Left forelimb (tissue), 1 donor: ENCODE measurements around the gene WBP2.
"Not testable (repeated sequence)": the region's sequence is repeated elsewhere in the genome, so short reads cannot be mapped to it uniquely, and the experiment has no call there.

Source experiments
- DNase-seq: peaks from one replicate; pipeline ENCODE4 v3.0.0-alpha.2; 2018; ENCODE audit warnings: low spot score

The WBP2 gene

DNA sequence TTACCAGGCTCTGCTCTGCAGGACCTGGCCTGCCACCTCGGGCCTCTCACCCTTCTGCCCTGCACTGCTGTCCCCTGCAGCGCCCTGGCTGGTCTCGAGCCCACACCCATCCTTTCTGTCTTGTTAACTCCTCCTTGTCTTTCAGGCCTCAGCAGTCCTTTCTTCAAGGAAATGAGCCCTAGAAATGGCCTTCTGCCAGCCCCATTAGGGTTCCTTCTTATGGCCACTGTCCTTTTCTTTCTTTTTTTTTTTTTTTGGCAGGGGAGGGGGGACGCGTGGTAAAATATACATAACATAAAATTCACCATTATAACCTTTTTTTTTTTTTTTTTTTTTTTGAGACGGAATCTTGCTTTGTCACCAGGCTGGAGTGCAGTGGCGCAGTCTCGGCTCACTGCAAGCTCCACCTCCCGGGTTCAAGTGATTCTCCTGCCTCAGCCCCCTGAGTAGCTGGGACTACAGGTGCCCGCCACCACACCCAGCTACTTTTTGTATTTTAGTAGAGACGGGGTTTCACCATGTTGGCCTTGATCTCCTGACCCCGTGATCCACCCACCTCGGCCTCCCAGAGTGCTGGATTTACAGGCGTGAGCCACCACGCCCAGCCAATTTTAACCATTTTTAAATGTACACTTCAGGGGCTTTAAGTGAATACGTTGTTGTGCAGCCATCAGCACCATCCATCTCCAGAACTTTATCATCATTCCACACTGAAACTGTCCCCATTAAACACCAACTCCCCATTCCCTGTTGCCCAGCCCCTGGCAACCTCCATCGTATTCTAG lies 10.5 kb upstream of the WBP2 start:
- DNase-seq = not testable (repeated sequence)

GRCh38 chr17:75864887-75865286 lies 9.8 kb upstream of the WBP2 start:
- not testable (repeated sequence) for DNase-seq

DNA sequence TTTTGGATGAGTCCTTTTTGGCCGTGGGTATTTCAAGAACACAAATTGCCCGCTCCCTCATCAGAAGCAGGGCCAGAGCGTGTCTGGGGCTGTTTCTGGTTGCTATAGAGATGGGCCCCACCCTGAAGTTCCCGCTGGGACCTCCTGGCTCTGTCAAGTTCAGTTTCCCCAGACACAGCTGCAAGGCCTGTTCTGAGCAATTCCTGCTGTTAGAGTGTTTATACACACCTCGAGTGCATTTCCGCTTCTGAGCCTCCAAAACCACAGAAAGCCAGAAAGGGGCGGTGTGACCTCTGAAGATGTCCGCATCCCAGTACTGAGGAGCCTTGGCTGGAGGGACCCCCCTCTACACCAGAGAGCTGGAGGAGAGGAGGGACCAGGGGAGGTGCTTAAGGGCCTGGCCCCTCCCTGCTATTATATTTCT lies 9.3 kb upstream of the WBP2 start:
- DNase-seq = peak; percentile 77

DNA sequence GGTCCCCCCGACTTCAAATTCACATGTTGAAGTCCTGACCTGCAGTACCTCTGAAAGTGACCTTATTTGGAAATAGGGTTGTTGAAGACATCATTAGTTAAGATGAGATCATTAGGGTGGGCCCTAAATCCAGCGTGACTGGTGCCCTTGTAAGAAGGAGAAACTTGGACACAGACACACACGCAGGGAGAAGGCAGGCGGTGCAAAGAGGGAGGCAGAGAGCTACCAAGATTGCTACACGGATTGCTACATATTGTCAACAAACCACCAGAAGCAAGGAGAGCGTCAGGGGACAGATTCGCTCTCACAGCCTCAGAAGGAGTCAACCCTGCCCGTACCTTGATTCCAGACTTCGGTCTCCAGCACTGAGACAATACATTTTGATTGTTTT lies 6.8 kb upstream of the WBP2 start:
- no peak for DNase-seq

GRCh38 chr17:75859358-75859757 lies 4.2 kb upstream of the WBP2 start:
- DNase-seq = not testable (repeated sequence)

DNA sequence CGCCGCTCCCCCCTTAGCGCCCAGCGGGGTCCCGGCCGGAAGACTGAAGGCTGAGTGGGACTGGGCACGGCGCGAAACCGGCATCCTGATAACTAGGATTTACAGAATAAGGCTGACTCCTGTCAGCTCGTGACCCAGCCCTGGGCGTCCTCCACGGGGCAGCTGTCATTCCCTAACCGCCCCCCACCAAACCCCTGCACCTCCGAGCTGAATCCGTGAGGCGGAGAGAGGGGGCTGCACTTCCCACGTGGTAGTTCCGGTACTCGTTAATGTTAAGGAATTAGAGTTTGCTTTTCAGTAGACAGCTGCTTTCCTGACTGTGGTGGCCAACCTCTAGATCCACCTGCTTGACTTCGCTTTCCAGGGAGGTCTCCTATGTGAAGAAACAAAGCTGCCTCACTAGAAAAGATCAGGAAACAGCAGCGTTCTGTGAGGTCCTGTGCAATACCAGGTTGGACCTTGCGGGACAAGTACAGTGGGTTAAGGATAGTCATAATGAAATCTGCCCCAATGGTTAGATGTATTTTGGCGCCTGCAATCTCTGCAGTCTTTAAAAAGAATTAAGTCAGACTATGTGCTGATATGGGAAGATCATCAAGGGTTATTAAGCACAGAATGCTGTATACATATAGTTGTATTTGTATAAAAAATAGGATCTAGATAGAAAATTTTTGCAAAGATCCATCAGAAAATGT lies 1.1 kb upstream of the WBP2 start:
- peak; percentile 77 for DNase-seq

- DNase-seq = no peak
These were observed 240 bp downstream of the WBP2 start for GRCh38 chr17:75854881-75855309.

DNA sequence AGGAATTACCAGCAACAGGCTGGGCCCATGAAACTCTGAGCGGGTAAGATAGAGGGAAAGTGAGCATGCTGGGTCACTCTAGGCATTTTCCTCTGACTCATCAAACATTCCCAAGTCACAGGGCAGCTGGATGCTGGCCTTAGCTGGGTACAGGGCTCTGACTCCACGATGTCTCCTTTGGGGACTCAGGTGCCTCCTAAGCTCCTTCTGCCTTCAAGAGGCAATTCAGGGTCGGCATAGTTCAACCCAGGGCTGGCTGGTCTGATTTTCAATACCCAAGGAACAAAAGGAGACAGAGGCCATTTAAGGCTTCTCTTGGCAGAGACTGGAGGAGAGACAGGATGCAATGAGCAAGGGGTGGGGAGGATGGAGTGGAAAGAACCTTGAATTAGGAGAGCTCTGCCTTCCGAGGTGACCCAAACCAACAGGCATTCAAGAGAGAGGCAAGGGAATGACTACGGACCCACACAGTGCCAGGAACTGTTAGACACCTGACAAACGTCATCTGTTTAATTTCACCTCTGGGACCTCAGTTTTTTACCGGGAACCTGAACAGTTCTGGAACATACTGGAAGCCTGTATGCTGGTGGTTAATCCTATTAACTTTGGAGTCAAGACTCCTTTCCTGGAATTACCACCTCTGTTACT lies 910 bp downstream of the WBP2 start:
- DNase-seq = no peak

DNA sequence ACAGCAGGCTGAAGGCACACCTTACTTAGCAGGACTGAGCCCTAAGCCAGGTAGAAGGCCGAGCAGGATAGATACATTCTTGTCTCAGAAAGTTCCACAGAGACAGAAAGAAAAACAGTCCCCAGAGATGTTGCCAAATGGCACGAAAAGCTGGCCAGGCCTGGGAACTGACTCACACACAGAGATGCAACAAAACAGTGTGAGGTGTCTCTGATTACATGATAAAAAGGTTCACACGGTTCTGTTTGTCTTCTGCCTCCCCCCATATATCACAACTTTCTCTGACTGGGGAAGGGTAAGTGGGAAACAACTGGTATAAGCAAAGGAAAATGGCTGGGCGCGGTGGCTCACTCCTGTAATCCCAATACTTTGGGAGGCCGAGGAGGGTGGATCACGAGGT lies 1.7 kb downstream of the WBP2 start:
- no peak for DNase-seq

- DNase-seq = not testable (repeated sequence)
These were observed 3.5 kb downstream of the WBP2 start for GRCh38 chr17:75851693-75851991.

DNA sequence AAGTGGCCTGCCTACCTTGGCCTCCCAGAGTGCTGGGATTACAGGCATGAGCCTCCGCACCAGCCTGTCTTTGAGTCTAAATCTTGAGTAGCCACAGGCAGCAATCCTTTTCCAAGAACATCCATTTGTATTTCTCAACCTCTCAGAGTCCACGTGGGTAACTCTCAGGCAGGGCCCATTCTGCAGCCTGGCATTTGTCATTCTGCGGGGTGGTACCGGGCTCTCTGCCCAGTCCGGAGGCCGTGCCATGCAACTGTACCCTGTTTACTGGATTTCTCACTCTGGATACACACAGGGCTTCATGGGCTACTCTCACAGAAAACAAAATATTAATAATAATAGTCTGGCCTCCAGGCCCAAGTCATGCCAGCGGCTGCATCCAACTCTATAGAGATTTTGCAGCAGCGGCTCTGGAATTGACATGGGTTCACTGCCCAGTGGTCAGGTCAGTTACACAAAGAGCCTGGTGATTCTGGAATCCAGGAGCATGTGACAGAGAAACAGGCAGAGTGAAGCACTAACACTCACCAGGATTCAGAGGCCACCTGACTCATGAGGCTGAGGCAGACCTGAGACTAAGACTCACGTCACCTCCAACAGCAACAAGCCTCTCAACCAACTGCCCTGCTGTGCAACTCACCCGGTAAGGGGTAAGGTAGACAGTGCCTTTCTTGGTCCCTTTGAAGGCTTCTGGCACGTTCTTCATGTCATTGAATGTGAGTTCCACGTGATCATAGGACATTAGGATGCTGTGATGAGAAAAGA lies 4.0 kb downstream of the WBP2 start:
- no peak for DNase-seq

- no peak for DNase-seq
These were observed 5.4 kb downstream of the WBP2 start for GRCh38 chr17:75849724-75850123.

DNA sequence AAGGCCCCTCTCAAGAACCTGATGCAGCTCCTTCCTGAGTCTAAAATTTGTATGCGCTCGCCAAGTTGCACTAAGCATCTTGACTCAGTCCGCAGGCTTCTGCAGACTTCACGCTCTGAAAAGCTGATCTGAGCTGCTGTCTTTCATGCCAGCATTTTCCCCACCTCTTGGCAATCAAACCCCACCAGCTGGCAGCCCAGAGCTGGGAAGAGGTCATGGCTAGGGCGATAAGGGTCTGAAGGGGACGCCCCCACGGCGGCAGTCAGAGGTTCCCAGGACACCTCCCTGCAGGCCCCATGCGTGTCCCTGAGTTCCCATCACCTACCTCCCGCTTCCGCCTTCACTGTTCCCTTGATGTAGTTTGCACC lies 5.9 kb downstream of the WBP2 start:
- no peak for DNase-seq

DNA sequence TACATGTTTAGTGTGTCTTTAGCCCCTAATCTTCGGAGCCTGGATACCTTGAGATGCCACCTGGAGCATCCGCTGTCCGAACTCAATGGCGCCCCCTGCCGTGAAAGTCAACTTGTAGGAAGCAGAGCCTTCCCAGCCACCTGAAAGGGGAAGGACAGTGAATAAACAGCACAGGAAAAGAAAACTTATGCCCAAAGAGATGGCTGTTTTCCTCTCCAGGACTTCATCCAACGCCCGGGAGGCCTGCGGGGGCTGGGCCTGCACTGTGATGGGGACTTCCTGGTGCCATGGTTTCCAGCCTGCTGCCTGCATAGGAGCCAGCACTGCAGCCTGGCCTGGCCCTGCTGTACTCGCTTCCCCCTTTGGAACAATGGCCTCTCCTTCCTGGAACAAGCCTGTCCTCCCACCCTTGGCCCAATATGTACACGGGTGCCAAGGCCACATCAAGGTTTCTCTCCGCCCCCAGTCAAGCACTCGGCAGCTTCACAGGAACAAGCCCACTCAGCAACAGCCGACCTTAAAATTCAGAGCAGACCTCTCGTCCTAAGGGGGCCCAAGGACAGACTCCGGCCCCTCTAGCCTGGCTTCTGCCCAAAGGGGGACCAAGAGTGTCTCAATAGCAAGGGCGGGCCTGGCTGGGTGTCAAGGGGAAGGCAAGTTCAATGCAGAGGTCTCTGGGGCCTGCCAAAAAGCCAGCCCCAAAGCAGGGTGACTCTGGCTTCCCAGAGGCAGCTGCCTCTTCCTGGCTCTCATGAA lies 6.4 kb downstream of the WBP2 start:
- peak; percentile 69 for DNase-seq

DNA sequence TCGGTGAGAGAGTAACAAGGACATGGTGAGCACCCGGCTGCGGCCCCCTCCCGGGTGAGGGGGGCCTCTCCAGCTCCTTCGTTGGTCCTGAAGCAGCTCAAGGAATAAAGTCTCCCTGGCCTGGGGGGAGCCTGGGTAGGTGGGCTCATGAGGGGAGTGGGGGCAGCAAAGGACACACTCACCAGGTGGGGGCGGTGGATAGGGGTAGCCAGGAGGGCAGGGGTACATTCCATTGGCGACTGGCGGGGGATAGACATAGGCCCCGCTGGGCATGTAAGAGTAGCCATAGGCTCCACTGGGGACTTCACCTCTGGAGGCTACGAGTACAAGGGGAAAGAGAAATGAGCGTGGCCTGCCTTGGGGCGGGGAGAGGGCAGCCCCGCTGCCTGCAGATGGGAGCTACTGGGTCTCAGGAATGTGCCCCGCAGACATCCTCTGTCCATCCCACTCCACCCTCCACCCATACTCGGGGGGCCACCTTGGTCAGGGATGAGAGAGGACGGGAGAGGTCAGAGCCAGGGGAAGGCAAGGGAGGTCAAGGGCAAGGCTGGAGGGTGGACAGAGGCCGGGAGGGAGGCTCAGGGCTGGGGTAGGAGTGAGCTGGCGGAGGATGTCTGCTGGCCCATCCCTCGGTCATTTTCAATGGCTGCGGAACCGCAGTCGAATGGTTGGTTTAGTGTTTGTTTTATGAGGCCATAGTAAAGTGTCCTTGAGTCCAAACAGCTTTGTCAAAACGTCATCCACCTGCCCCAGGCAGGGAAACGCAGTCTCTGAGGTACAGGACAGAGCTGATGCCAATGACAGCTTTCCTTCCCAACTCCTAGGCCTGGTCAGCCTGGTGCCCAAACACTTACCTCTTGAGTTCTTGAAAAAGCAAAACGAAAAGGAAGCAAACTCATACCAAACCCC lies 7.3 kb downstream of the WBP2 start:
- peak; percentile 61 for DNase-seq

- DNase-seq = no peak
These were observed 8.2 kb downstream of the WBP2 start for GRCh38 chr17:75846692-75847613.

- peak; percentile 61 for DNase-seq
These were observed 9.0 kb downstream of the WBP2 start for GRCh38 chr17:75845933-75846691.

- peak; percentile 67 for DNase-seq
These were observed 9.9 kb downstream of the WBP2 start for GRCh38 chr17:75845058-75845711.
